HepG2 (cell line): ENCODE measurements around the gene STK32C. TPM values are rescaled to one million over a fixed set of nuclear protein-coding genes. Genes with fewer than 3 reads are reported as not detected.

Experiments used
- ATAC-seq: fragments of 200-7000 bp; cut with Tn5 transposase; 3 replicates; pipeline ENCODE4 v1.9.1; 2020; ENCODE audit warnings: mild to moderate bottlenecking, moderate library complexity
- BruUV-seq: library from RNA; stranded (reverse); fragments of 400-500 nt; replicated peaks from 2 replicates; lab custom pipeline; 2021; lab: Mats Ljungman, UMichigan
- CTCF ChIA-PET: fragments of 300-600 bp; formaldehyde crosslinking; extraction: SDS; loops from one replicate; lab custom pipeline; 2021; ENCODE audit warnings: low total read pairs, inconsistent platforms, low intra/inter-chr PET ratio; lab: Yijun Ruan, JAX
- POLR2A ChIA-PET: fragments of 350-600 bp; sonication (Branson Sonifier 250); formaldehyde crosslinking; loops from one replicate; lab custom pipeline; 2020; ENCODE audit warnings: antibody characterized with exemption, inconsistent platforms; lab: Yijun Ruan, JAX
- DNase-seq: peaks from one replicate; pipeline ENCODE4 v3.0.0-alpha.2; 2015; ENCODE audit warnings: low spot score
- FAIRE-seq: peaks from 3 replicates; lab custom pipeline; 2011; peaks lifted over from hg19 to GRCh38; lab: Jason Lieb, UNC
- H2AFZ ChIP-seq: one replicate; pipeline ENCODE4 v1.6.1; 2011; ENCODE audit warnings: low read length, inconsistent platforms
- H3K27ac ChIP-seq: fragments of 300-600 bp; 3 replicates; pipeline ENCODE4 v1.8.0; 2011; ENCODE audit warnings: mixed run types, mild to moderate bottlenecking, mixed read lengths, low read length, inconsistent platforms; ENCODE audit not compliant: insufficient read depth; ENCODE audit errors: extremely low read length
- H3K27me3 ChIP-seq, 2 experiments: fragments of 200-600 bp in 1 of 2; 2 replicates in 1 of 2; 3 replicates in 1 of 2; pipeline versions ENCODE4 v1.6.0 to v1.8.0; 2011; ENCODE audit warnings: low read length in 2 of 2, mild to moderate bottlenecking in 2 of 2, moderate library complexity in 2 of 2, inconsistent platforms in 1 of 2; ENCODE audit not compliant: insufficient read depth in 2 of 2, control insufficient read depth in 1 of 2
- H3K36me3 ChIP-seq, 2 experiments: fragments of 200-600 bp in 1 of 2; replicated peaks in 1 of 2; 2 replicates in 1 of 2; 3 replicates in 1 of 2; pipeline versions ENCODE4 v1.5.1 to v1.8.0; 2011; ENCODE audit warnings: low read length in 2 of 2, inconsistent platforms in 1 of 2; ENCODE audit not compliant: insufficient read depth in 2 of 2, control insufficient read depth in 1 of 2
- H3K4me1 ChIP-seq: 2 replicates; pipeline ENCODE4 v1.5.1; 2012; ENCODE audit warnings: low read length, inconsistent platforms; ENCODE audit not compliant: insufficient read depth
- H3K4me2 ChIP-seq: 2 replicates; pipeline ENCODE4 v1.6.0; 2011; ENCODE audit warnings: low read depth, low read length, inconsistent platforms
- H3K4me3 ChIP-seq, 3 experiments: fragments of 200-600 bp in 1 of 3; sonication (generic), shearing (Covaris generic) in 1 of 3; replicated peaks in 1 of 3; 2 replicates each; pipeline ENCODE4 v1.5.1; 2011 to 2016; ENCODE audit warnings: low read length in 3 of 3, inconsistent platforms in 2 of 3, low read depth in 2 of 3, mild to moderate bottlenecking in 2 of 3, control low read depth in 1 of 3, mixed read lengths in 1 of 3; ENCODE audit not compliant: insufficient read depth in 1 of 3
- H3K79me2 ChIP-seq: one replicate; pipeline ENCODE4 v1.6.1; 2011; ENCODE audit warnings: low read length, inconsistent platforms; ENCODE audit not compliant: insufficient read depth
- H3K9ac ChIP-seq: 2 replicates; pipeline ENCODE4 v1.6.0; 2011; ENCODE audit warnings: mild to moderate bottlenecking, low read depth, low read length, inconsistent platforms; ENCODE audit not compliant: insufficient read depth
- H3K9me3 ChIP-seq: 2 replicates; pipeline ENCODE4 v1.5.1; 2012; ENCODE audit warnings: mild to moderate bottlenecking, low read length
- H4K20me1 ChIP-seq: 2 replicates; pipeline ENCODE4 v1.6.0; 2011; ENCODE audit warnings: inconsistent platforms, mild to moderate bottlenecking, low read length, moderate library complexity; ENCODE audit not compliant: insufficient read depth
- CC2D1A ChIP-seq: sonication (generic); formaldehyde crosslinking; IDR thresholded peaks from 2 replicates; pipeline ENCODE4 v1.8.1; 2023; ENCODE audit warnings: mild to moderate bottlenecking, missing genetic modification reagents
- HNF4G ChIP-seq, 2 experiments: sonication (generic) in 1 of 2; formaldehyde crosslinking in 1 of 2; IDR thresholded peaks; 2 replicates each; pipeline versions ENCODE4 v1.4.0 to v1.6.1; 2011 to 2020; ENCODE audit warnings: borderline replicate concordance in 2 of 2, low read depth in 2 of 2, mild to moderate bottlenecking in 2 of 2, low read length in 1 of 2, missing genetic modification reagents in 1 of 2, moderate library complexity in 1 of 2
- KLF12 ChIP-seq: sonication (generic); formaldehyde crosslinking; IDR thresholded peaks from 2 replicates; pipeline ENCODE4 v1.4.0; 2020; ENCODE audit warnings: missing genetic modification reagents, borderline replicate concordance
- MAZ ChIP-seq, 2 experiments: sonication (generic) in 1 of 2; formaldehyde crosslinking in 1 of 2; IDR thresholded peaks; 2 replicates each; pipeline versions ENCODE4 v1.5.0 to v1.6.1; 2012 to 2020; ENCODE audit warnings: low read depth in 2 of 2, mild to moderate bottlenecking in 2 of 2, borderline replicate concordance in 1 of 2, improper control_type of control experiment in 1 of 2, low read length in 1 of 2, missing genetic modification reagents in 1 of 2, moderate library complexity in 1 of 2
- ZNF180 ChIP-seq: sonication (generic); formaldehyde crosslinking; IDR thresholded peaks from 2 replicates; pipeline ENCODE4 v1.4.0; 2020; ENCODE audit warnings: low read depth, missing genetic modification reagents, borderline replicate concordance
- ZNF33A ChIP-seq: sonication (generic); formaldehyde crosslinking; IDR thresholded peaks from 2 replicates; pipeline ENCODE4 v1.5.1; 2020; ENCODE audit warnings: missing genetic modification reagents, mild to moderate bottlenecking, moderate library complexity, borderline replicate concordance
- WGBS: methylation state at CpG from one replicate; pipeline ENCODE4 v1.1.6; 2017; ENCODE audit warnings: low lambda C conversion rate; 5-methylcytosine and 5-hydroxymethylcytosine counted together
- in situ Hi-C: cut with HindIII; loops from 2 replicates; pipeline ENCODE4 v1.10.0; 2017; ENCODE audit warnings: low pct_unique_long_range_greater_than_20kb; ENCODE audit not compliant: extremely low pct_ligation_motif_present
- intact Hi-C: fragments of 100-400 bp; cut with micrococcal nuclease; formaldehyde crosslinking; loops from one replicate; pipeline ENCODE4 v1.10.0; 2022; ENCODE audit not compliant: unreplicated experiment
- polyA plus RNA-seq, 8 experiments: library from polyadenylated mRNA; depleted of rRNA in 3 of 8; stranded (reverse) in 7 of 8; unstranded in 1 of 8; fragments of >200 nt; fragmentation: Illumina TruSeq in 4 of 8; extraction: Trizol in 4 of 8; gene quantifications; 2 replicates each; pipeline versions ENCODE4 v1.2.1 to v1.2.3, GENCODE V29; 2011 to 2016; ENCODE audit warnings: low read depth in 4 of 8, missing spikeins in 1 of 8, mixed read lengths in 1 of 8; ENCODE audit not compliant: insufficient read depth in 1 of 8
- total RNA-seq, 5 experiments: library from RNA; depleted of rRNA; stranded (reverse); fragments of >200 nt; fragmentation: Illumina TruSeq; extraction: Trizol; gene quantifications; 2 replicates each; pipeline ENCODE4 v1.2.3, GENCODE V29; 2016; ENCODE audit warnings: low read depth in 1 of 5
- TF ChIP-seq, protein P1 (sequence below): sonication (generic); formaldehyde crosslinking; IDR thresholded peaks from 2 replicates; pipeline ENCODE4 v1.5.0; 2020; ENCODE audit warnings: missing genetic modification reagents
- TF ChIP-seq, protein P2 (sequence below): sonication (generic); formaldehyde crosslinking; IDR thresholded peaks from 2 replicates; pipeline ENCODE4 v1.4.0; 2020; ENCODE audit warnings: missing genetic modification reagents

STK32C gene
- total and polyA plus RNA-seq, 2 of the 13 experiments (the other 11 are each of a cell fraction or from before 2014, with no cell fraction given) = 10.9 to 19.4 TPM

DNA sequence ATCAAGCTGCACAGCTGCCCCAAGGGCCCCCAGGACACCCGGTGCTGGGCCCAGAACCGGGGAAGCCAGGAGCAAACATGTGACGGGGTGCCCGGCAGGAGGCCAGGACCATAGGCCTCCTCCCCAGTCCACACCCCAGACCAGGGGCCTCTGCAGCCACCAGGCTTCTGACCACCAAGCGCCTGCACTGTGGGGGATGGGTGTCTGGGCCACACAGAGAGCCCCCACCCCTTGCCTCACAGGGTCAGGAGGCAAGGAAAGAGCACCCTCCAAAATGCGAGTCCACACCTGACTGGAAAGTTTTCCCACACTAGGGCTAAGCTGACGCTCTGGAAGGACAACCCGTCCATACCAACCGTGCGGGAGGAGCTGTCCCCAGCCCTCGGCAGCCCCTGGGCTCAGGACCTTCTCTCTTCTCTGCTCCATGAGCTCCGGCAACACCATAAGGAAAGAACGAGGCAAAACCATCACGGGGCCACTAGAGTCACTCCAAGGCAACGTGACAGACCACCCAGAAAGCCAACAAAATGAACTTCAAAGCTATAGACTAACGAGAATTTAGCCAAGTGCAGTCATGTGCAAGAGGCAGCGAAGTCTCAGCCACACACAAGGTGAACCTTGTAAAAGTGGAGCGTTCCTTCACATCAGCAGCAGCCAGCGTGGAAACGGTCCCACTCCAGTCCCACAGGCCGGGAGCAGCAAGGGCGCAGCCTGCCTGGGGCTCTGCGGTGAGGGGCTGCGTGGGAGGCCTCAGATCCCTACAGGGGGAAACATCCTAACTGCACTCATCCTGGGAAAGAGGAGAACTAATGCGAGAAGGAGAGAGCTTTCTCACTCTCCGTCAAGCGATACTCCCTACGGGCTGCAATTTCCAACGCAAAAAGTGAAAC lies 5.1 kb downstream of the STK32C start:
- H3K36me3 ChIP-seq = no peaks in the 10 kb centered on the region
- DNase-seq (no peak), FAIRE-seq (no peak), ATAC-seq (no peak)
- H3K4me1 ChIP-seq = peaks cover 8% of the 10 kb centered on the region
- ChIA-PET CTCF (no interaction called here), POLR2A (no interaction called here)
- WGBS = 76% methylated on average over 24 of the region's 29 CpGs
- intact Hi-C loops = no loop called here
- H2AFZ ChIP-seq = no peak overlapping the region
- no peak overlapping the region for H3K4me2 ChIP-seq
- no peak overlapping the region for H3K27ac ChIP-seq
- H3K9ac ChIP-seq = no peak overlapping the region
- in situ Hi-C loops = no loop called here
- H3K79me2 ChIP-seq = peaks cover 3% of the 10 kb centered on the region
- no TSS peak for BruUV-seq
- no peaks in the 10 kb centered on the region for H4K20me1 ChIP-seq
- TF ChIP-seq KLF12 (CRISPR knock-in tag) (no peak), MAZ (IDR thresholded peaks at IDR 0.05; ENCODE audit: borderline replicate concordance, low read depth, low read length) (no peak), MAZ (CRISPR knock-in tag; IDR thresholded peaks at IDR 0.05; ENCODE audit: low read depth) (no peak), HNF4G (IDR thresholded peaks at IDR 0.05; ENCODE audit: borderline replicate concordance, low read depth, low read length) (no peak), HNF4G (CRISPR knock-in tag; IDR thresholded peaks at IDR 0.05; ENCODE audit: borderline replicate concordance, low read depth) (no peak), ZNF33A (CRISPR knock-in tag) (no peak), CC2D1A (no peak), ZNF180 (CRISPR knock-in tag) (no peak)
- TF ChIP-seq, protein P1, sequence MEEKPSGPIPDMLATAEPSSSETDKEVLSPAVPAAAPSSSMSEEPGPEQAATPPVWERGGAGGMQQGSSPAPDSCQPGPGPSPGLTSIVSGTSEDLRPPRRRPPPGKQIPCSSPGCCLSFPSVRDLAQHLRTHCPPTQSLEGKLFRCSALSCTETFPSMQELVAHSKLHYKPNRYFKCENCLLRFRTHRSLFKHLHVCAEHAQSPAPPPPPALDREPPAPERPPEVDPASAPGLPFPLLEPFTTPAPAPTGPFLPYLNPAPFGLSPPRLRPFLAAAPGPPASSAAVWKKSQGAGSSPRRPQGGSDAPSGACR (CRISPR knock-in tag) = no peak
- TF ChIP-seq, protein P2, sequence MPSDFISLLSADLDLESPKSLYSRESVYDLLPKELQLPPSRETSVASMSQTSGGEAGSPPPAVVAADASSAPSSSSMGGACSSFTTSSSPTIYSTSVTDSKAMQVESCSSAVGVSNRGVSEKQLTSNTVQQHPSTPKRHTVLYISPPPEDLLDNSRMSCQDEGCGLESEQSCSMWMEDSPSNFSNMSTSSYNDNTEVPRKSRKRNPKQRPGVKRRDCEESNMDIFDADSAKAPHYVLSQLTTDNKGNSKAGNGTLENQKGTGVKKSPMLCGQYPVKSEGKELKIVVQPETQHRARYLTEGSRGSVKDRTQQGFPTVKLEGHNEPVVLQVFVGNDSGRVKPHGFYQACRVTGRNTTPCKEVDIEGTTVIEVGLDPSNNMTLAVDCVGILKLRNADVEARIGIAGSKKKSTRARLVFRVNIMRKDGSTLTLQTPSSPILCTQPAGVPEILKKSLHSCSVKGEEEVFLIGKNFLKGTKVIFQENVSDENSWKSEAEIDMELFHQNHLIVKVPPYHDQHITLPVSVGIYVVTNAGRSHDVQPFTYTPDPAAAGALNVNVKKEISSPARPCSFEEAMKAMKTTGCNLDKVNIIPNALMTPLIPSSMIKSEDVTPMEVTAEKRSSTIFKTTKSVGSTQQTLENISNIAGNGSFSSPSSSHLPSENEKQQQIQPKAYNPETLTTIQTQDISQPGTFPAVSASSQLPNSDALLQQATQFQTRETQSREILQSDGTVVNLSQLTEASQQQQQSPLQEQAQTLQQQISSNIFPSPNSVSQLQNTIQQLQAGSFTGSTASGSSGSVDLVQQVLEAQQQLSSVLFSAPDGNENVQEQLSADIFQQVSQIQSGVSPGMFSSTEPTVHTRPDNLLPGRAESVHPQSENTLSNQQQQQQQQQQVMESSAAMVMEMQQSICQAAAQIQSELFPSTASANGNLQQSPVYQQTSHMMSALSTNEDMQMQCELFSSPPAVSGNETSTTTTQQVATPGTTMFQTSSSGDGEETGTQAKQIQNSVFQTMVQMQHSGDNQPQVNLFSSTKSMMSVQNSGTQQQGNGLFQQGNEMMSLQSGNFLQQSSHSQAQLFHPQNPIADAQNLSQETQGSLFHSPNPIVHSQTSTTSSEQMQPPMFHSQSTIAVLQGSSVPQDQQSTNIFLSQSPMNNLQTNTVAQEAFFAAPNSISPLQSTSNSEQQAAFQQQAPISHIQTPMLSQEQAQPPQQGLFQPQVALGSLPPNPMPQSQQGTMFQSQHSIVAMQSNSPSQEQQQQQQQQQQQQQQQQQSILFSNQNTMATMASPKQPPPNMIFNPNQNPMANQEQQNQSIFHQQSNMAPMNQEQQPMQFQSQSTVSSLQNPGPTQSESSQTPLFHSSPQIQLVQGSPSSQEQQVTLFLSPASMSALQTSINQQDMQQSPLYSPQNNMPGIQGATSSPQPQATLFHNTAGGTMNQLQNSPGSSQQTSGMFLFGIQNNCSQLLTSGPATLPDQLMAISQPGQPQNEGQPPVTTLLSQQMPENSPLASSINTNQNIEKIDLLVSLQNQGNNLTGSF (CRISPR knock-in tag) = no peak
- TF ChIP-seq, all 625 proteins: peak for 0
- H3K4me3 ChIP-seq = no peak overlapping the region
- H3K27me3 ChIP-seq = no peaks in the 10 kb centered on the region; a peak in 1 of 5 replicates
- H3K9me3 ChIP-seq = no peaks in the 10 kb centered on the region
